HepG2 (cell line): ENCODE measurements around the gene ZNF26. TPM values are rescaled to one million over a fixed set of nuclear protein-coding genes. Genes with fewer than 3 reads are reported as not detected.
A peak's percentile ranks its signal among the peaks of the same experiment; 100 is the strongest.

Experiments used
- FOSL1 ChIP-seq: sonication (generic); formaldehyde crosslinking; IDR thresholded peaks from 2 replicates; pipeline ENCODE4 v1.9.0; 2021; ENCODE audit warnings: missing genetic modification reagents, borderline replicate concordance
- ZBTB7B ChIP-seq: sonication (generic); formaldehyde crosslinking; IDR thresholded peaks from 2 replicates; pipeline ENCODE4 v1.4.0; 2020; ENCODE audit warnings: missing genetic modification reagents
- ZNF12 ChIP-seq: sonication (generic); formaldehyde crosslinking; IDR thresholded peaks from 2 replicates; pipeline ENCODE4 v1.5.0; 2020; ENCODE audit warnings: missing genetic modification reagents
- ZNF331 ChIP-seq: sonication (generic); formaldehyde crosslinking; IDR thresholded peaks from 2 replicates; pipeline ENCODE4 v1.4.0; 2020; ENCODE audit warnings: missing genetic modification reagents
- polyA plus RNA-seq, 8 experiments: library from polyadenylated mRNA; depleted of rRNA in 3 of 8; stranded (reverse) in 7 of 8; unstranded in 1 of 8; fragments of >200 nt; fragmentation: Illumina TruSeq in 4 of 8; extraction: Trizol in 4 of 8; gene quantifications; 2 replicates each; pipeline versions ENCODE4 v1.2.1 to v1.2.3, GENCODE V29; 2011 to 2016; ENCODE audit warnings: low read depth in 4 of 8, missing spikeins in 1 of 8, mixed read lengths in 1 of 8; ENCODE audit not compliant: insufficient read depth in 1 of 8
- total RNA-seq, 5 experiments: library from RNA; depleted of rRNA; stranded (reverse); fragments of >200 nt; fragmentation: Illumina TruSeq; extraction: Trizol; gene quantifications; 2 replicates each; pipeline ENCODE4 v1.2.3, GENCODE V29; 2016; ENCODE audit warnings: low read depth in 1 of 5
- TF ChIP-seq, protein P1 (sequence below): sonication (generic); formaldehyde crosslinking; IDR thresholded peaks from 2 replicates; pipeline ENCODE4 v1.4.0; 2020; ENCODE audit warnings: missing genetic modification reagents
- TF ChIP-seq, protein P2 (sequence below): sonication (generic); formaldehyde crosslinking; IDR thresholded peaks from 2 replicates; pipeline ENCODE4 v1.4.0; 2020; ENCODE audit warnings: missing genetic modification reagents, mild to moderate bottlenecking, borderline replicate concordance
- TF ChIP-seq, protein P3 (sequence below): sonication (generic); formaldehyde crosslinking; IDR thresholded peaks from 2 replicates; pipeline ENCODE4 v1.5.1; 2020; ENCODE audit warnings: mild to moderate bottlenecking, missing genetic modification reagents, borderline replicate concordance
- TF ChIP-seq, protein P4 (sequence below): sonication (generic); formaldehyde crosslinking; IDR thresholded peaks from 2 replicates; pipeline ENCODE4 v1.4.0; 2020; ENCODE audit warnings: mild to moderate bottlenecking, missing genetic modification reagents, borderline replicate concordance
- TF ChIP-seq, protein P5 (sequence below): sonication (generic); formaldehyde crosslinking; IDR thresholded peaks from 2 replicates; pipeline ENCODE4 v1.4.0; 2020; ENCODE audit warnings: missing genetic modification reagents, borderline replicate concordance
- TF ChIP-seq, protein P6 (sequence below): sonication (generic); formaldehyde crosslinking; IDR thresholded peaks from 2 replicates; pipeline ENCODE4 v1.4.0; 2020; ENCODE audit warnings: missing genetic modification reagents

The ZNF26 gene
- total and polyA plus RNA-seq, 2 of the 13 experiments (the other 11 are each of a cell fraction or from before 2014, with no cell fraction given): 3.8 to 6.5 TPM

DNA sequence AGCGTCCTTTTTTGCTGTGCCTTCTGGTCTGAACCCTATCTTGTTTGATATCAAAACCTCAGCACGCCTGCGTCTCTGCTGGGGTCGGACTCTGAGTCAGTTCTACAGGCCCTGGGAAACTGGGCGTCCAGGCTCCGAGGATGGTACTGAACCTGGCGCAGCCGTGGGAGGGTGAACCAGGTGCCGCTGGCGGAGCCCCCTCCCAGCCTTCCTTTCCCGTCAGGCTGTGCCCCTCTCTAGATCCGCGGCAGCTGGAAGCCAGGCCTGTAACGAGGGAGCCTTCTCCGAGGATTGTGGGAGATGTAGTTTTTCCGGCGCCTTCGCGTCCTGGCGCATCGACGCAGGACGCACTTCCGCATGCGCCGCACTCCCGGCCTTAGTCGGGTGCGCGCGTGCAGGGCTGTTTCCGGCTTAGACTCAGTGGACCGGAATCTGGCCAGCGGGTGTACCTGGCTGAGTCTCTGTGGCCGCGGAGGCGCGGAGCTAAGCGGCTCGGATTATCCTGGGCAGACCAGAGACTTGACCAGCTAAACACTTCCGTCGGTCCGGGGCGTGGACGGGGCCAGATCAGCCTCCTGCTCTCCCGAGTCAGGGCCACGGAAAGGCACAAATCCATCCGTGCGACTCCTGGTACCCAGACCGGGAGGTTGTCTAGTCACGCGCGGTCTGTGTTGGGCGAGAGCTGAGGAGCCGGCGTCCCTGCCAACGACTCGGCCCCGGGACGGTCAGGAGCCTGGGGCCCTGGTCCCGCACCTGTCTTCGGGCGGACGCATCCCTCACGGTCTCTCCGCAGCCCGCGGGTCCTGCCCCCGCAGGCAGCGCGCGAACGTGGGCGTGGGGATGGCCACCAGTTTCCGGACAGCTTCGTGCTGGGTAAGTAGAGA, at the start of gene ZNF26 (continued):
- TF ChIP-seq, protein P1, sequence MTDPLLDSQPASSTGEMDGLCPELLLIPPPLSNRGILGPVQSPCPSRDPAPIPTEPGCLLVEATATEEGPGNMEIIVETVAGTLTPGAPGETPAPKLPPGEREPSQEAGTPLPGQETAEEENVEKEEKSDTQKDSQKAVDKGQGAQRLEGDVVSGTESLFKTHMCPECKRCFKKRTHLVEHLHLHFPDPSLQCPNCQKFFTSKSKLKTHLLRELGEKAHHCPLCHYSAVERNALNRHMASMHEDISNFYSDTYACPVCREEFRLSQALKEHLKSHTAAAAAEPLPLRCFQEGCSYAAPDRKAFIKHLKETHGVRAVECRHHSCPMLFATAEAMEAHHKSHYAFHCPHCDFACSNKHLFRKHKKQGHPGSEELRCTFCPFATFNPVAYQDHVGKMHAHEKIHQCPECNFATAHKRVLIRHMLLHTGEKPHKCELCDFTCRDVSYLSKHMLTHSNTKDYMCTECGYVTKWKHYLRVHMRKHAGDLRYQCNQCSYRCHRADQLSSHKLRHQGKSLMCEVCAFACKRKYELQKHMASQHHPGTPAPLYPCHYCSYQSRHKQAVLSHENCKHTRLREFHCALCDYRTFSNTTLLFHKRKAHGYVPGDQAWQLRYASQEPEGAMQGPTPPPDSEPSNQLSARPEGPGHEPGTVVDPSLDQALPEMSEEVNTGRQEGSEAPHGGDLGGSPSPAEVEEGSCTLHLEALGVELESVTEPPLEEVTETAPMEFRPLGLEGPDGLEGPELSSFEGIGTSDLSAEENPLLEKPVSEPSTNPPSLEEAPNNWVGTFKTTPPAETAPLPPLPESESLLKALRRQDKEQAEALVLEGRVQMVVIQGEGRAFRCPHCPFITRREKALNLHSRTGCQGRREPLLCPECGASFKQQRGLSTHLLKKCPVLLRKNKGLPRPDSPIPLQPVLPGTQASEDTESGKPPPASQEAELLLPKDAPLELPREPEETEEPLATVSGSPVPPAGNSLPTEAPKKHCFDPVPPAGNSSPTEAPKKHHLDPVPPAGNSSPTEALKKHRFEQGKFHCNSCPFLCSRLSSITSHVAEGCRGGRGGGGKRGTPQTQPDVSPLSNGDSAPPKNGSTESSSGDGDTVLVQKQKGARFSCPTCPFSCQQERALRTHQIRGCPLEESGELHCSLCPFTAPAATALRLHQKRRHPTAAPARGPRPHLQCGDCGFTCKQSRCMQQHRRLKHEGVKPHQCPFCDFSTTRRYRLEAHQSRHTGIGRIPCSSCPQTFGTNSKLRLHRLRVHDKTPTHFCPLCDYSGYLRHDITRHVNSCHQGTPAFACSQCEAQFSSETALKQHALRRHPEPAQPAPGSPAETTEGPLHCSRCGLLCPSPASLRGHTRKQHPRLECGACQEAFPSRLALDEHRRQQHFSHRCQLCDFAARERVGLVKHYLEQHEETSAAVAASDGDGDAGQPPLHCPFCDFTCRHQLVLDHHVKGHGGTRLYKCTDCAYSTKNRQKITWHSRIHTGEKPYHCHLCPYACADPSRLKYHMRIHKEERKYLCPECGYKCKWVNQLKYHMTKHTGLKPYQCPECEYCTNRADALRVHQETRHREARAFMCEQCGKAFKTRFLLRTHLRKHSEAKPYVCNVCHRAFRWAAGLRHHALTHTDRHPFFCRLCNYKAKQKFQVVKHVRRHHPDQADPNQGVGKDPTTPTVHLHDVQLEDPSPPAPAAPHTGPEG (CRISPR knock-in tag): peak; percentile 52; the same call in 1 of the 2 replicates
- TF ChIP-seq, protein P2, sequence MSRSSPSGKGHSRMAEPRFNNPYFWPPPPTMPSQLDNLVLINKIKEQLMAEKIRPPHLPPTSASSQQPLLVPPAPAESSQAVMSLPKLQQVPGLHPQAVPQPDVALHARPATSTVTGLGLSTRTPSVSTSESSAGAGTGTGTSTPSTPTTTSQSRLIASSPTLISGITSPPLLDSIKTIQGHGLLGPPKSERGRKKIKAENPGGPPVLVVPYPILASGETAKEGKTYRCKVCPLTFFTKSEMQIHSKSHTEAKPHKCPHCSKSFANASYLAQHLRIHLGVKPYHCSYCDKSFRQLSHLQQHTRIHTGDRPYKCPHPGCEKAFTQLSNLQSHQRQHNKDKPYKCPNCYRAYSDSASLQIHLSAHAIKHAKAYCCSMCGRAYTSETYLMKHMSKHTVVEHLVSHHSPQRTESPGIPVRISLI: no peak; the same call in 1 of the 2 replicates
- TF ChIP-seq, protein P3, sequence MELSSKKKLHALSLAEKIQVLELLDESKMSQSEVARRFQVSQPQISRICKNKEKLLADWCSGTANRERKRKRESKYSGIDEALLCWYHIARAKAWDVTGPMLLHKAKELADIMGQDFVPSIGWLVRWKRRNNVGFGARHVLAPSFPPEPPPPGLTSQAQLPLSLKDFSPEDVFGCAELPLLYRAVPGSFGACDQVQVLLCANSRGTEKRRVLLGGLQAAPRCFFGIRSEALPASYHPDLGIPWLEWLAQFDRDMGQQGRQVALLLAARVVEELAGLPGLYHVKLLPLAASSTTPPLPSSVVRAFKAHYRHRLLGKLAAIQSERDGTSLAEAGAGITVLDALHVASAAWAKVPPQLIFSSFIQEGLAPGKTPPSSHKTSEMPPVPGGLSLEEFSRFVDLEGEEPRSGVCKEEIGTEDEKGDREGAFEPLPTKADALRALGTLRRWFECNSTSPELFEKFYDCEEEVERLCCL (CRISPR knock-in tag): no peak
- TF ChIP-seq, protein P4, sequence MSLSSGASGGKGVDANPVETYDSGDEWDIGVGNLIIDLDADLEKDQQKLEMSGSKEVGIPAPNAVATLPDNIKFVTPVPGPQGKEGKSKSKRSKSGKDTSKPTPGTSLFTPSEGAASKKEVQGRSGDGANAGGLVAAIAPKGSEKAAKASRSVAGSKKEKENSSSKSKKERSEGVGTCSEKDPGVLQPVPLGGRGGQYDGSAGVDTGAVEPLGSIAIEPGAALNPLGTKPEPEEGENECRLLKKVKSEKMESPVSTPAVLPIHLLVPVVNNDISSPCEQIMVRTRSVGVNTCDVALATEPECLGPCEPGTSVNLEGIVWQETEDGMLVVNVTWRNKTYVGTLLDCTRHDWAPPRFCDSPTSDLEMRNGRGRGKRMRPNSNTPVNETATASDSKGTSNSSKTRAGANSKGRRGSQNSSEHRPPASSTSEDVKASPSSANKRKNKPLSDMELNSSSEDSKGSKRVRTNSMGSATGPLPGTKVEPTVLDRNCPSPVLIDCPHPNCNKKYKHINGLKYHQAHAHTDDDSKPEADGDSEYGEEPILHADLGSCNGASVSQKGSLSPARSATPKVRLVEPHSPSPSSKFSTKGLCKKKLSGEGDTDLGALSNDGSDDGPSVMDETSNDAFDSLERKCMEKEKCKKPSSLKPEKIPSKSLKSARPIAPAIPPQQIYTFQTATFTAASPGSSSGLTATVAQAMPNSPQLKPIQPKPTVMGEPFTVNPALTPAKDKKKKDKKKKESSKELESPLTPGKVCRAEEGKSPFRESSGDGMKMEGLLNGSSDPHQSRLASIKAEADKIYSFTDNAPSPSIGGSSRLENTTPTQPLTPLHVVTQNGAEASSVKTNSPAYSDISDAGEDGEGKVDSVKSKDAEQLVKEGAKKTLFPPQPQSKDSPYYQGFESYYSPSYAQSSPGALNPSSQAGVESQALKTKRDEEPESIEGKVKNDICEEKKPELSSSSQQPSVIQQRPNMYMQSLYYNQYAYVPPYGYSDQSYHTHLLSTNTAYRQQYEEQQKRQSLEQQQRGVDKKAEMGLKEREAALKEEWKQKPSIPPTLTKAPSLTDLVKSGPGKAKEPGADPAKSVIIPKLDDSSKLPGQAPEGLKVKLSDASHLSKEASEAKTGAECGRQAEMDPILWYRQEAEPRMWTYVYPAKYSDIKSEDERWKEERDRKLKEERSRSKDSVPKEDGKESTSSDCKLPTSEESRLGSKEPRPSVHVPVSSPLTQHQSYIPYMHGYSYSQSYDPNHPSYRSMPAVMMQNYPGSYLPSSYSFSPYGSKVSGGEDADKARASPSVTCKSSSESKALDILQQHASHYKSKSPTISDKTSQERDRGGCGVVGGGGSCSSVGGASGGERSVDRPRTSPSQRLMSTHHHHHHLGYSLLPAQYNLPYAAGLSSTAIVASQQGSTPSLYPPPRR (CRISPR knock-in tag): no peak; the same call in 1 of the 2 replicates
- peak; percentile 51; the same call in 1 of the 2 replicates for TF ChIP-seq ZNF12
- 0 out of 2 replicates have a peak, but pooled peaks have one; percentile 21 for TF ChIP-seq ZBTB7B (CRISPR knock-in tag)
- TF ChIP-seq, protein P5, sequence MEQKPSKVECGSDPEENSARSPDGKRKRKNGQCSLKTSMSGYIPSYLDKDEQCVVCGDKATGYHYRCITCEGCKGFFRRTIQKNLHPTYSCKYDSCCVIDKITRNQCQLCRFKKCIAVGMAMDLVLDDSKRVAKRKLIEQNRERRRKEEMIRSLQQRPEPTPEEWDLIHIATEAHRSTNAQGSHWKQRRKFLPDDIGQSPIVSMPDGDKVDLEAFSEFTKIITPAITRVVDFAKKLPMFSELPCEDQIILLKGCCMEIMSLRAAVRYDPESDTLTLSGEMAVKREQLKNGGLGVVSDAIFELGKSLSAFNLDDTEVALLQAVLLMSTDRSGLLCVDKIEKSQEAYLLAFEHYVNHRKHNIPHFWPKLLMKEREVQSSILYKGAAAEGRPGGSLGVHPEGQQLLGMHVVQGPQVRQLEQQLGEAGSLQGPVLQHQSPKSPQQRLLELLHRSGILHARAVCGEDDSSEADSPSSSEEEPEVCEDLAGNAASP (CRISPR knock-in tag): peak; percentile 61
- no peak for TF ChIP-seq FOSL1 (CRISPR knock-in tag)
- TF ChIP-seq ZNF331 (CRISPR knock-in tag): peak; percentile 91
- TF ChIP-seq, protein P6, sequence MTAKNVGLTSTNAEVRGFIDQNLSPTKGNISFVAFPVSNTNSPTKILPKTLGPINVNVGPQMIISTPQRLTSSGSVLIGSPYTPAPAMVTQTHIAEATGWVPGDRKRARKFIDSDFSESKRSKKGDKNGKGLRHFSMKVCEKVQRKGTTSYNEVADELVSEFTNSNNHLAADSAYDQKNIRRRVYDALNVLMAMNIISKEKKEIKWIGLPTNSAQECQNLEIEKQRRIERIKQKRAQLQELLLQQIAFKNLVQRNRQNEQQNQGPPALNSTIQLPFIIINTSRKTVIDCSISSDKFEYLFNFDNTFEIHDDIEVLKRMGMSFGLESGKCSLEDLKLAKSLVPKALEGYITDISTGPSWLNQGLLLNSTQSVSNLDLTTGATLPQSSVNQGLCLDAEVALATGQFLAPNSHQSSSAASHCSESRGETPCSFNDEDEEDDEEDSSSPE (CRISPR knock-in tag): peak; percentile 89
